NB4 (cell line): ENCODE measurements around the gene EPB41L5.

Source experiments
- MYC ChIP-seq: IDR thresholded peaks from 2 replicates; pipeline ENCODE4 v1.6.1; 2011; ENCODE audit warnings: low read depth, low read length
- POLR2A ChIP-seq: IDR thresholded peaks from 2 replicates; pipeline ENCODE4 v1.6.1; 2011; ENCODE audit warnings: mild to moderate bottlenecking; ENCODE audit not compliant: insufficient read length; ENCODE audit errors: extremely low read depth
- TF ChIP-seq, protein P1 (sequence below): IDR thresholded peaks from one replicate; pipeline ENCODE4 v1.5.1; 2012; ENCODE audit warnings: low read depth, low read length
- TF ChIP-seq, protein P2 (sequence below): IDR thresholded peaks from 2 replicates; pipeline ENCODE4 v1.6.1; 2011; ENCODE audit warnings: low read depth, low read length

DNA sequence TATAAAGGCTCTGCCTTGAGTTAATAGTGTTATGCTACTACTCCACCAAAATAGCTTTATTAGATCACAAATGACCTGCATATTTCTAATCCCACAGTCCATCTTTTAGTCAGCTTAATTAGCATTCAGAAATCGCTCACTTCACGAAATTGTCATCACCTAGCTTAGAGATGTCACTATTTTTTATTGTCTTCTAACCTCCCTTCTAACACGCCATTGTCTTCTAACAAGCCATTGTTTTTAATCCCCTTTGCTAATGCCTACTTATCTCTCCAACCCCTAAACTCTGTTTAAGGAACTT, 97.1 kb downstream of the EPB41L5 start:
- TF ChIP-seq, protein P1, sequence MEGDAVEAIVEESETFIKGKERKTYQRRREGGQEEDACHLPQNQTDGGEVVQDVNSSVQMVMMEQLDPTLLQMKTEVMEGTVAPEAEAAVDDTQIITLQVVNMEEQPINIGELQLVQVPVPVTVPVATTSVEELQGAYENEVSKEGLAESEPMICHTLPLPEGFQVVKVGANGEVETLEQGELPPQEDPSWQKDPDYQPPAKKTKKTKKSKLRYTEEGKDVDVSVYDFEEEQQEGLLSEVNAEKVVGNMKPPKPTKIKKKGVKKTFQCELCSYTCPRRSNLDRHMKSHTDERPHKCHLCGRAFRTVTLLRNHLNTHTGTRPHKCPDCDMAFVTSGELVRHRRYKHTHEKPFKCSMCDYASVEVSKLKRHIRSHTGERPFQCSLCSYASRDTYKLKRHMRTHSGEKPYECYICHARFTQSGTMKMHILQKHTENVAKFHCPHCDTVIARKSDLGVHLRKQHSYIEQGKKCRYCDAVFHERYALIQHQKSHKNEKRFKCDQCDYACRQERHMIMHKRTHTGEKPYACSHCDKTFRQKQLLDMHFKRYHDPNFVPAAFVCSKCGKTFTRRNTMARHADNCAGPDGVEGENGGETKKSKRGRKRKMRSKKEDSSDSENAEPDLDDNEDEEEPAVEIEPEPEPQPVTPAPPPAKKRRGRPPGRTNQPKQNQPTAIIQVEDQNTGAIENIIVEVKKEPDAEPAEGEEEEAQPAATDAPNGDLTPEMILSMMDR = no peak
- TF ChIP-seq POLR2A = no peak
- TF ChIP-seq, protein P2, sequence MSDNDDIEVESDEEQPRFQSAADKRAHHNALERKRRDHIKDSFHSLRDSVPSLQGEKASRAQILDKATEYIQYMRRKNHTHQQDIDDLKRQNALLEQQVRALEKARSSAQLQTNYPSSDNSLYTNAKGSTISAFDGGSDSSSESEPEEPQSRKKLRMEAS = no peak
- no peak for TF ChIP-seq MYC
